Peyer's patch (tissue), 4 donors: ENCODE measurements around the gene NR1I3.

Experiments used
- CTCF ChIP-seq, 6 experiments: fragments of 450-650 bp in 4 of 6; fragments of 200-600 bp in 2 of 6; sonication (generic) in 1 of 6; IDR thresholded peaks; one replicate each; pipeline ENCODE4 v1.5.1; 2017 to 2019; ENCODE audit warnings: antibody characterized with exemption in 6 of 6, mild to moderate bottlenecking in 3 of 6, moderate library complexity in 1 of 6
- POLR2A ChIP-seq, 2 donors: fragments of 450-650 bp; IDR thresholded peaks; one replicate each; pipeline ENCODE4 v1.5.1; 2017; ENCODE audit warnings: antibody characterized with exemption in 2 of 2, mild to moderate bottlenecking in 2 of 2, moderate library complexity in 2 of 2

GRCh38 chr1:161287482-161288054, 49.6 kb upstream of the NR1I3 start:
- TF ChIP-seq CTCF (IDR thresholded peaks at IDR 0.05): no peak
- no peak for TF ChIP-seq POLR2A (IDR thresholded peaks at IDR 0.05)
